Activated CD4-positive, alpha-beta T cell treated with anti-CD3 and anti-CD28 coated beads, Interleukin-10, Interleukin-2, amounts not matched to agents 100 ng/mL and 50 ng/mL, durations not matched to agents 16 hours and 8 hours (primary cell): ENCODE measurements around the gene NOD2.

ENCODE experiments used
- DNase-seq: peaks from one replicate; pipeline ENCODE4 v3.0.0-alpha.2; 2020

Gene NOD2

GRCh38 chr16:50692999-50693781 is at the start of gene NOD2:
TSS of gene NOD2 (plus strand) at chr16:50693606. CDS start at chr16:50699496, 5,890 bp downstream.
- DNase-seq: no peak

GRCh38 chr16:50644245-50644644 is 49.2 kb upstream of the NOD2 start:
- no peak for DNase-seq

- DNase-seq: peak; percentile 27
These were observed 48.7 kb upstream of the NOD2 start for GRCh38 chr16:50644729-50645128.

- no peak for DNase-seq
These were observed 47.7 kb upstream of the NOD2 start for GRCh38 chr16:50645563-50646220.

- no peak for DNase-seq
These were observed 47.1 kb upstream of the NOD2 start for GRCh38 chr16:50646345-50646744.

- DNase-seq: no peak
These were observed 41.5 kb upstream of the NOD2 start for GRCh38 chr16:50651835-50652438.

- no peak for DNase-seq
These were observed 40.5 kb upstream of the NOD2 start for GRCh38 chr16:50652836-50653425.

GRCh38 chr16:50653633-50654519 is 39.5 kb upstream of the NOD2 start:
- DNase-seq: no peak

- no peak for DNase-seq
These were observed 37.8 kb upstream of the NOD2 start for GRCh38 chr16:50655558-50656055.

- no peak for DNase-seq
These were observed 36.2 kb upstream of the NOD2 start for GRCh38 chr16:50657241-50657640.

GRCh38 chr16:50659806-50660205 is 33.6 kb upstream of the NOD2 start:
- DNase-seq: no peak

GRCh38 chr16:50662306-50662940 is 31.0 kb upstream of the NOD2 start:
- DNase-seq: no peak

- no peak for DNase-seq
These were observed 29.1 kb upstream of the NOD2 start for GRCh38 chr16:50664270-50664669.

- peak; percentile 82 for DNase-seq
These were observed 28.1 kb upstream of the NOD2 start for GRCh38 chr16:50665128-50665878.

GRCh38 chr16:50666658-50667496 is 26.5 kb upstream of the NOD2 start:
- peak; percentile 69 for DNase-seq

- DNase-seq: peak; percentile 7
These were observed 25.7 kb upstream of the NOD2 start for GRCh38 chr16:50667497-50668367.

GRCh38 chr16:50668368-50669008 is 24.9 kb upstream of the NOD2 start:
- no peak for DNase-seq

- no peak for DNase-seq
These were observed 23.7 kb upstream of the NOD2 start for GRCh38 chr16:50669741-50670140.

- DNase-seq: no peak
These were observed 22.9 kb upstream of the NOD2 start for GRCh38 chr16:50670476-50670875.
